Activated T-cell treated with anti-CD3 and anti-CD28 coated beads, Interleukin-2, amount 50 U/mL, for 48 hours (primary cell): Measurements from ENCODE around the gene ZDHHC8.

ENCODE experiments used
- DNase-seq, 2 experiments: peaks; one replicate each; pipeline ENCODE4 v3.0.0-alpha.2; 2020

ZDHHC8 gene

DNA sequence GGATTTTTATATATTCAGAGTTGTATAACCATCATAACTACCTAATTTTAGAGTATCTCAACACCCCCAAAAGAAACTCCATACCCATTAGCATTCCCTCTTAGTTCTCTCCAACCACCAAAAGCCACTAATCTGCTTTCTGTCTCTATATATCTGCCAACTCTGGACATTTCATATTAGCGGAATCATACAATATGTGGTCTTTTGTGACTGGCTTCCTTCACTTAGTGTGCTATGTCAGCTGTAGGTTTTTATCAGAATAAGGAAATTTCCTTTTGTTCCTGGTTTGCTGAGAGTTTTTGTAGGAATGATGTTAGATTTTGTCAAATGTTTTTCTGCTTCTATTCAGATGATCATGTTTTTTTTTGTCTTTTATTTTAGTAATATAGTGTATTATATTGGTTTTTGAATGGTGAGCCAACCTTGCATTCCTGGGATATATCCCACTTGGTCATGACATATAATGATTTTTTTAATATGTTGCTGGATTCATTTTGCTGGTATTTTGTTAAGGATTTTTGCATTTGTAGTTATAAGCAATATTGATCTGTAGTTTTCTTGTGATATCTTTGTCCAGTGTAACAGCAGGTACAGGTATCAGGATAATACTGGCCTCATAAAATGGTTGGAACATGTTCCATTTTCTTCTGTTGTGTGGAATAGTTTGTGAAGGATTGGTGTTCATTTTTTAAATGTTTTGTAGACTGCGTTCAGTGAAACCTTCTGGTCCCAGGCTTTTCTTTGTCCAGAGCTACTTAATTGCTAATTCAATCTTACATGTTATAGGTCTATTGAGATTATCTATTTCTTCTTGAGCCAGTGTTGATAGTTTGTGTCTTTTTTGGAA, 34.8 kb upstream of the ZDHHC8 start:
- no peak for DNase-seq

DNA sequence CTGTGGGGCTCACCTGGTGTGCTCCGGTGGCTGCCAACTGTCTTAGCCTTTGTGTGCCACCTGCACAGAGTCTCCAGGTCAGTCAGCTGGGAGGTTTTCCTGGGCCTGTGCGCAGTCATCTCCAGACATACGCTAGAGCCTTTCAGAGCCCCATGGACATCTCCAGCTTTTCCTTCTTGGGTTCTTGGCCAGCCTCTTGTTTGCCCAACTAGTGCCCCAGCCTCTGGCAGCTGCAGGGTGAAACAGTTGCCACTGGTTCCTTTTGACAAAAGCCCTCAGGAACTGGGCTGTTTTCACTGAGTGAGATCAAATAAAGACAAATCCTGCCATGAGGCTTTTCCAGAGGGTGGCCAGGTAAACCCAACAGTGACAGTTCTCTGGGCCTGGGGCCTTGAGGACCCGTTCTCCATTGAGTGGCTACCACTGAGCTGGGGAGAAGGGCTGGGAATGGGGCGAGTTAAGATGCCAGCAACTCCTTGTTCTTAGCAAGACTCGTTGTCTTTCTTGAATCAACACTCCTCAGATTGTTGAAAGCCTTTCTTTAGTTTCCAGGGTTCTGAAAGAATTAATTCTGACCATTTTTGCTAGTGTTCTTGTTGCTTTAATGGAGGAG, 32.4 kb upstream of the ZDHHC8 start:
- no peak for DNase-seq

DNA sequence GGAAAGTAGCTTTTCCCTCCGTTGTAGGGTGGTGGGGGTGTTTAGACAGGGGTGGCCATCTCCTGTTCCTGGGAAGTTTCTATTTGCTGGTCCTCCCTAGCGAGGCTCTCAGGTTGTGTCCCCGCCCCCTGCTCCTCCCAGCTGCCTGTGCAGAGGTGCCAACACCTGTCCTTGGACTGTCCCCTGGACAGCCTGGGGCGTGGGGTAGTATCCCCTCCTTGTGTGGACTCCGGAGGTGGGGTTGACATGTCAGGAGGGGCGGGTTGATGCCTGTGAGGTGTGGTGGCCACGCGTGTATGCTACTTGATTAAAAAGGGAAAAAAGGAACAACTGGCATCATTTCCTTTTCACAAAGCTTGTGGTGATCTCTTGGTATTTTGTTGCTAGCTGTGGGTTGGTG, 30.0 kb upstream of the ZDHHC8 start:
- DNase-seq, result no peak

DNA sequence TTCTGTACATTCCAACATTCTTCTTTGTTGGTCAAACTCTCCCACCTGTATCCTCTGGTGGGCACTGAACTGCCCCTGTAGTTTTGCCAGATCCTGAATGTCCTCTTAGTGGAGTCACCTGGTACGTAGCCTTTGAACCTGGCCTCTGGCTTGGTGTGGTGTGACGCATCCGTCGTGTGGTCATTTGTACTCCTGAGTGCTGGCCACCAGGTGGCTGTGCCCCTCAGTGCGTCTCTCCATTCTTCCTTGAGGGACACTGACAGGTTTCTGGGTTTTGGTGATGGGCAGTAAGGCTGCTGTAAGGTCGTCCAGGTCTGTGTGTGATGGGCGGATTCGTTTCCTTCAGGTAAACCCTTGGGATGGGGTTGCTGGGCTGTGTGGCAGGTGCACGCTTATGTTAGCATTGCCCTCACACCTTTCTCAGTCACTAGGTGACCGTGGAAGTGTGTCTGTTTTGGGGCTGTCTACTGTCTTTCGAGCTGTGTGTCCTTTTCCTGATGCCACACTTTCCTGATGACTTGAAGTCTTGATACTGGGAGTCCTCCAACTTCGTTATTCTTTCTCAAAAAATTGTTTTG, 29.3 kb upstream of the ZDHHC8 start:
- DNase-seq, result no peak

DNA sequence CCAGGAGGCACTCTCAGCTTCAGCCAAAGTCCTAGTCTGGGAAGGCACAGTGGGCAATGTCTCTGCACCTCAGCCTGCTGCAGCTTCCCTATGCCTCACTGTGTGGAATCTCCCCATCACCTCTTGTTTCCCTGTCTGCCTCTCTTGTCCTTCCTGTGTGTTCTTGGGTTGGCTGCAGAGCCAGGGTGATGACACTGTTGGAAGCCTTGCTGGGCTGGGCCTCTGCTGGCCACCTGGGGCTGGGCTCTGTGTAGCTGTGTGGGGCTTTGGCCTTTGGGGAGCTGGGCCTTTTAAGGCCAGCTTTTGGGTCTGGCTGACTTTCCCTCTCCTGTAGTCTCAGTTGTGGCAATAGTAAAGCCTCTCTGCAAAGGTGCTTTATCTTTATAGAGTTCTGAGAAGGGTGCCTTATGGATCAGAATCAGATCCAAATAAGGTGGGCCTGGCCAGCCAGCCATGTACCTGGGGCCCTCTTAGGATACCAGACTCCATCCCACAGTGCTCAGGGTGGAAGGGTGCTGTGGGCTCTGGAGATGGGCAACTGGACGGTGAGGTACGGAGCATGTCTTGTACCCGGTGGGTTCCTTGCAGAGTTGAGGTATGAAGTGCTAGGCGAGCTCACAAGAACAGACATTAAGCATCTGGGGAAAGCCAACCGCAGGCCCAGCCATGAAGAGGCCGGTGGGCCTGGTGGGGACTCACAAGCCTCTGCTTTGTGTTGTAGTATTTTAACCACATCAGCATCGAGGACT, 26.0 kb upstream of the ZDHHC8 start:
- DNase-seq, result no peak

DNA sequence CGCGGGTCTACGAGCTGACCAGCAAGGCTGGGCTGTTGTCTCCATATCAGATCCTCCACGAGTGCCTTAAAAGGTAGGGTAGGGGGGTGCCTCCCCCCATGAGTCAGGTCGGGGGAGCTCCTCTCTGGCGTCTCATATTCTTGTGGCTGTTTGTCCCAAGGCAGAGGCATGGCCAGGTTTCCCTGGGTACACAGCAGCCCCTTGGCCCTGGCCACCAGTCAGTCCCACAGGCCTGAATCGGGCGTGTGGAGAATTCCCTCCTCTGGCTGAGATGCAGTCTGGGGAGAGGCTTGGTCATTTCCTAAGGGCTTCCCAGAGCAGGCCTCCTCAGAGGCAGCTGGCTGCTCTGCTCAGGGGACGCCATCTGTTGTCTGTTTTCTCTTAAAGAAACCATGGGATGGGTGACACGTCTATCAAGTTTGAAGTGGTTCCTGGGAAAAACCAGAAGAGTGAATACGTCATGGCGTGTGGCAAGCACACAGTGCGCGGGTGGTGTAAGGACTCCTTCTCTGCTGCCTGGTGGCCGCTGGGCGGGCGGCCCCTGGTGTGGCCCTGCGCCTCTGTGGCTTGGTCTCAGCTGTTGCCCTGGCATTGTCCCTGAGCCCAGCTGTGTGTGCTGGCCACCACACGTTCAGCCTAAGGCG, 25.3 kb upstream of the ZDHHC8 start:
- DNase-seq, result no peak

DNA sequence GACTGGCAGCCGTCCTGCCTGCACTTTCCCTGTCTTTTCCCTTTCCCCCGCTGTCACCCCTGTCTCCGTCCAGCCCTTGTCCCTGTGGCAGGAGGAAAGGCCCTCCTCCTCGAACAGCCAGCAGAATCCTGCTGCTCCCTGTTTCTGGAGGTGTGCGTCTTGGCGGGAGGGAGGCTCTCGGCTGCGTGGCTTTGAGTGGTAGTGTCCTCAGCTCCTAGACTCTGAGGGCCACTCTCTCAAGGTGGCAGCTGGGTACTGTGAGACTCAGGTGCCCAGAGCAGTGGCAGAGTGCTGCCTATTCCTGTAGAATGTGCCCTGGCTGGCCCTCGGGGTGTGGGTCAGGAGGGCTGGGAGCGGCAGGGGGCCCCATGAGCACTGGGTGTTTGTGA, 24.8 kb upstream of the ZDHHC8 start:
- no peak for DNase-seq

DNA sequence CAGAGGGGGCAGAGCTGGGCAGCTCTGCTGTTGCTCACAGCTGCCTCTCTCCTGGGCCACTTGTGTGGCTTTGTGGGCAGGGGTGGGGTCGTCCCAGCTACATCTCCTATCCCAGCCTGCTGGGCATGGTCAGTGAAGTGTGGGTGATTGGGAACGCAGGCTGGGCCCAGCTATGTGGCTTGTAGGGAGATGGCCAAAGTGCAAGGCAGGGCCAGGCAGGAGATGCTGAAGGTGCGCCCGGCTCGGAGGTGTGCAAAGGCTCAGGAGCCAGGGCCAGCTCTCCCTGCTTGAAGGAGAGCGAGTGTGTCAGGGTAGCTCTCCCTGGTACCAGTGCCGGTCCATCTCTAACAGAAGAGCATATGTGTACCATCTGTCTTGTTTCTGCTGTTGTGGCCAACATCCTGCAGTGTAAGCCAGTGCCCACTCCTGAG, 24.1 kb upstream of the ZDHHC8 start:
- no peak for DNase-seq

DNA sequence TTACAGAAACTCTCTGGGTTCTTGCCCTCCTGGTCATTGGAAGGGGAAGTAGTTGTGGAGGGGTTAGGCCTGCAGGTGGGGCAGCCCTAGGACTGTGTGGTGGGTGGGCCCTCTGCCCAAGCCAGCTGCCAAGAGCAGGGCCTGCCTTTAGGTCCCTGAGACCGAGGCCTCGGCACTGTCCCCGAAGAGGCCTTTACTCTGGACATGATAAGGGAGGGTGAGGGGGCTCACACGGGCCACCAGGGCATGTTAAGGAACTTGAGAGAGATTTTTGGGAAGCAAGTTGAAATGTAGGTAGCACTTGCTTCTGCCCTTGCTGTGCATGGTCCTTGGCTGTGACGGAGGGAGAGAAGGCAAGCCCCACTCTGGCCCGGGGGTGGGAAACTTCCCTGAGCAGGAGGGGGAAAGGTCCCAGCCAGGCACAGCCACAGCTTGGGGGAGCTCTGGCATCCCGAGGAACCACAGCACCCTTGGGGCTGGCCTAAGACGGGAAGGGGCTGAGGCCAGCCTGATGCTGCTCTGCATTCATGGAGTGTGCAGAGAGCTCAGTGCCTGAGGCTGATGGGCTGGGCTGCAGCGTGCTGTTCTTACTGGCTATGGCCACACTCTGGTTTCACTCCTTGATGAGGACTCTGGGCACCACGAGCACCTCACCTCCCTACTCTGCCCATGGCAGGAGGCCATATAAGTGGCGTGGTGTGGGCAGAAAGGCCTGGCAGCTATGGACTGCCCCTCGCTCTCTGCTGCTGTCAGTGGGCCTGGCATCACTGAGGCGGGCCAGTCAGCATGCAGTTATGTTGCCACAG, 23.4 kb upstream of the ZDHHC8 start:
- peak in 1 of 2 experiments; percentile 25 for DNase-seq

DNA sequence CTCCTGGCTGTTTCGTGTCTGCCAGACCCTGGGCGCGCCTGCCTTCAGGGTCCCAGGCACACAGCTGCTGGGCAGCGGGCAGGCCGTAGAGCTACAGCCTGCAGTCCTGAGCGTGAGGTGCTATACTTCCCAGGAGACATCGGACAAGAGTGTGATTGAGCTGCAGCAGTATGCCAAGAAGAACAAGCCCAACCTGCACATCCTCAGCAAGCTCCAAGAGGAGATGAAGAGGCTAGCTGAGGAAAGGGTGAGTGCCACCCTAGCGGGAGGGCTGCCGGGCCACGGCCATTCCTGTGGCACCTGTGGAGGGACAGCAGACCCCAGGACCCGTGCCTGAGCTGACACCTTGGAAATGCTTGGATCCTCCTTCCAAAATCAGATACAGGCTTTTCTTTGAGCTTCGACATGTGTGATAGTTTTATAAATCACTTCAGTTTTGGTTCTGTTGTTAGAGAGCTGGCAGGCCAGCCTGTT, 22.8 kb upstream of the ZDHHC8 start:
- no peak for DNase-seq

DNA sequence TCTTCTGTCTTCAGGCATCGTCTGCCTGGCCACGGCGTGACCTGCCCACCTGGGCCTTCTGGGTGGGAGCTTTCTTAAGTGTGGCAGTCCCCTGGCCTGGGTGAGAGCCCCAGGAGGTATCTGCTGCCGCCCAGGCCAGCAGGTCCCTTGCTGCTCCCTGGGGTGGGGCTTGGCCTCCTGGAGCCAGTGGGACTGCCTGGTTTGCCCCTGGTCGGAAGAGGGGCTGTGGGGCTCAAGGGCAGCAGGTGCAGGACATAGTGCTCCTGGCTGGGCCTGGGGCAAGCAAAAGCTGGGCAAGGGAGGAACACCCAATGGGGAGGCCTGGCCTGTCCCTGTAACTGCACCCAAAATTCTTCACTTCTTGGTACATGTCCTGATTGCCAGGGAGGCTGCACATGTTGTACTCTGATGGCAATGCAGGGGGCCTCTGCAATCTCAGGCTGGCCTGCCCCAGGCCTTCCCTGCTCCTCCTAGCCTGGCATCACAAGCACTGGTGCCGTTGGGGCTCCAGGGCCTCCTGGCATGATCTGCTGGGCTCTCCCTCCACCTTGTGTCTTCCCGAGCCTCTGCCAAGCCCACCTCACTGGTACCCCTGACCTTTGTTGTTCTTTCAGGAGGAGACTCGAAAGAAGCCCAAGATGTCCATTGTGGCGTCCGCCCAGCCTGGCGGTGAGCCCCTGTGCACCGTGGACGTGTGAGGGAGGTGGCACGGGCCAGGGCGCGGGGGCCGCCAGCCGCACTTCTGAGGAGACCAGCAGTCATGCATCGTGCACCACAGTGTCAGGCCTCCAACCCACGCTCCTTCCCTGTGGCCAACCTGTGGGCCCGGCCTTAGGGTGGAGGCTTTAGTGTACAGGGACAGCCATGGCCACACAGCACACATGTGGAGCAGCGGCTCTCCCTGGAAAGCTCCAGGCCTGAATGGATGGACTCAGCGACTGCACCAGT, 21.9 kb upstream of the ZDHHC8 start:
- DNase-seq, result peak in 1 of 2 experiments; percentile 37

DNA sequence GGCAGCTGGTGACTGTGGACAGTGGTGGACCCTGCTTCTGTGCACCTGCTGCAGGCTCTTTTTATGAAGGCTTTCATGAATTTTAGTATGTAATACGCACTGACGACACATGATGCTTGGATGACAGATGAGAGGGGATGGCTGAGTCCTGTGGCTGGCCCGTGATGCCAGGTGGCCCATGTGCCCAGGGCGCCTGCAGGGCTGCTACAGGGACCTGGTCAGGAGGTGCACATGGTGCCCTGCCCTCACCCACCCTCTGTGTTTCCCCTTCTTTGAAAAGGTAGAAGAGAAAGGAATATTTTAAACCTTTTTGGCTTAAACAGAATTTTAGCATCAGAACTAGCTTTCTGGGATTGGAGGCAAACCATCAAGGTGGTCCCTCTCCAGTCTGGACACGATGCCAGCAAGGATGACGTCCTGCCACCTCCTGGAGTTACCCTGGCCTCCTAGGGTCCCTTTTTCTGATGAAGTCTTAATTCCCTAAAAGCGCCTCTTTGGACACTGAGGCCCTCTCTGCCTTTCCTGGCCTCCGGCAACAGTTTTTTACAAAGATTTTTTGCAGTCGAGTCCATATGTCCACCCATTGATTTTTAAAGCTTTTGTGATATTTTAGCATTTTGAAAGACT, 21.1 kb upstream of the ZDHHC8 start:
- DNase-seq, result peak in 1 of 2 experiments; percentile 23

DNA sequence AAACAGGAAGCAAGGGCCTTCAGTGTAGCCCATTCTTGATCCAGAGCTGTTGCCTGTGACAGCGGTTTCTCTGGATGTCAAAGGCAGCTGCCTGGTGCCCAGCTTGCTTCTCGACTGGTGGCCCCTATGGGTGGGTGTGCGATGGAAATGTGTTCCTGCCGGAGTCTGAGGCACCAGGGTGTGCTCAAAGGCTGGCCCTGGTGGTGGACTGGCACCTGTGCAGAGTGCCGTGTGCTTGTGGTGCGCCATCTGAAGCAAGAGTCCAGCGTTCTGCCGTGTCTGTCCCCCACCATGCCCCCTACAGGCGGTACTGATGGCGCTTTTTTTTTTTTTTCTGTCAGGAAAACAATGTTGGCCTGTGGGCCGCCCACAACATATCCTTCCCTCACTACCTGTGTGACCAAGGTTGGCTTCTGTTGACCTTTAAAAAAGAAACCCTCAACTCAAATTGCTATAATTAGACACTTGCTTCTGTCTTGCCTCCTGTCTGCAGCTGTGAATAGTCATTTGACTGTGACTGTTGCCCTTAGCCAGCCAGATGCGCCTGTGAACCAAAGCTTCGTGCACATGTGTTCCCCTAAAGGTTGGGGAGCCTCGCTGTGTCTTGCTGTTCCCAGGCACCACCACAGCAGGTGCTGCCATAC, 20.4 kb upstream of the ZDHHC8 start:
- DNase-seq, result peak in 1 of 2 experiments; percentile 67

DNA sequence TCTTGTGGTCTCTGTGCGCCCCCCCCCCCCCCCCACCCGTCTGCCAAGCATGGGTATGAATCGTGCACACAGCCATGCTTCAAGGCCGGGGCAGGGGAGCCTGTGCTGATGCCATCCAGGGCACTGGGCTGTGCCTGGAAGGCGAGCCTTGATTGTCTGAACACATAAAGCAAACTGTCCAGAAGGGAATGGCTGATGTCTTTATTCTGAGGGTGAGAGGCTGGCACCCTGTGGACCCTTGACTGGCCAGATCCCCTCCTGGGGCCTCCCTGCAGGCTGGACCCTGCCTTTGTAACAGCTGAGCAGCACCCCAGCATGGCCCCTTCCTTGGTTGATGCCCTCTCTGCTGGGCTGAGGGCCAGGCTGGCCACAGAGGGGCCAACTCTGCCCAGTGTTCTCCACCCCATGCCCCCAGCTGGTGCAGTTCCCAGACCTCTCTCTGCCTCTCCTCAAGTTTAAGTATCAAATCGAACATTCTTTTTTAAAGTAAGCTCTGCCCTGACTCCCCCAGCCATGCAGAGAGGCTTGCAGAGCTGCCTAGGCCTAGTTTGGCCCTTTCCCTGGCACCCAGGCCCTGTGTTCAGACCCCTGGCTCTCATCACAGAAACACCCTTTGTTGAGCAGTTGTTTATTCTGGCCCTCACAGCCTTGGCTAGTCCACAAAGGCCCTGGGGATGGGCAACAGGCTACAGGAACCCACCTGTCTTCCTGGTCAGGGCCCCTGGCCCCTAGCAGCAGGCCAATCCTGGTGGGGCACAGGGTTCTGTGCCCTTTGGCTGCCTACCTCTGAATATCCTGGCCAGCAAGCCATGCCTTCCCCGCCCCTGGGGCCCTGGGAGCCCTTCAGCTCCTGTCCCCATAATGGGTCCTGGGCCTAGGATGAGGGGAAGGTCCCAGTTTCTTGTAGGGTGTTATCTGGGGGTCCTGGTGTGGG, 19.6 kb upstream of the ZDHHC8 start:
- DNase-seq, result peak in 1 of 2 experiments; percentile 26

DNA sequence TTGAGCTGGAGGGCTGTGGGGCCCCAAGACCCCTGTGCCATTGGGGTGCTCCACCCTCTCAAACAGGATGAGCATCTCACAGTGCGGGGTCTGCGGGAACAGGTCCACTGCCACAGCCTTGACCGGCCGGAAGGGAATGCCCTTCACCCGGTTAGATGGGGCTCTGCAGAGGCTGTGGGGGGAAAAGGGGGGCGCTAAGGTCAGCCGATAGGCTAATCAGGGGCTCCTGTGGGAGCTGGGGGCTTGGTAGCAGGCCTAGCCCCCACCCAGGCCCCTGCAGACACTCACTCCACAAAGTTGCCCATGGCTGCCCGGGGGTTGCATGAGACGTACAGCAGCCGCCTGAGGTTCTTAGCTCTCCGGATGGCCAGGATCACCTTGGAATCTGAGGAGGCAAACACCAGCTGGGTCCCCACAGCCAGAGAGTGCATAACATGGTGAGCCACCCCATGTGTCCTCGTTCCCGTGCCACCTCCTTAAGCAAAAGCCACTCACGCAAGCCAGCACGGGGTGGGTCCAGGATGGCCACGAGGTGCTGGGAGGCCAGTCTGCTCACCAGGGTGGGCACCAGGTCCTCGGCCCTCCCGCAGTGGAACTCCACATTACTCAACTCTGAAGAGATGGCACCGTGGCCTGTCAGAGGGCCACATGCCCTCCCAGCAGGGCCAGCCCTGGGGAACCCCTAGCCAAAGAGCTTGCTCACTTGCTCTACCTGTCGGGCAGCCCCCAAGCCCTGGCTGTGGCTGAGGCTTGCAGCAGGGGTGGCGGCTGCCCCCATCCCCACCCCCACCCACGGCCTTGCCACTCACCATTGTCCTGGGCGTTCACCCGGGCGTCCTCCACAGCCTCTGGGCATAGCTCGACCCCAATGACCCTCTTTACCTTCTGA, 18.7 kb upstream of the ZDHHC8 start:
- no peak for DNase-seq

DNA sequence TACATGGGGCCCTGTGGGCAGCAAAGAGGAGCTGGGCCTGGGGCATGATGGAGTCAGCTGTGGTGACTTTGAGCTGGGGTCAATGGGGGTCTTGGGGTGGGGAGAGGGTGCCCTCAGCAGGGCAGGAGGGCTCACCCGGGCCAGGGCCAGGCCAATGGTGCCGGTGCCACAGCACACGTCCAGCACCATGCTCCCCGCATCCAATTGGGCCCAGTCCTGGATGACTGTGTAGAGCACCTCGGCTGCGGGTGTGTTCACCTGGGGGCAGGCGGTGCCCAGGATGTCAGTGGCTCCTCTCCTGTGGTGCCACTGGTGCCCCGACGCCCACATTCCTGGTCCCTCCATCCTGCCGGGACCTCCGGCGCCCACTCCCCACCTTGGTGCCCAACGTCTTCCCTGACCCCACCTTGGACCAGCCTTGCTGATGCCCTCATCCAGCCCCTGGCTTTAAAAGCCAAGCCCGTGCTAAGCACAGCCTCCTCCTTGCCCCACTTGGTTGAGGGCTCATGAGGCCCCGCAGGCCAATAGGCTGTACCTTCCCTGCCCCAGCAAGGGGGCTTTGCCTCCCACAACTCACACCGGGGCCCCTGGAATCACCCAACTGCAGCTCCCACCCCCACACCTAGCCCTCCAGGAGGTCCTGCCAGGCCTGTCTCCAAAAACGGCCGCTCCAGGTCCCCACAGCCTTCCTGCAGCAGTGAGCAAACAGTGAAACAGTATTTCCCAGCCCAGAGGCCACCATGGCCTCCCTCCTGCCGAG, 17.9 kb upstream of the ZDHHC8 start:
- no peak for DNase-seq
